Measurements from ENCODE around the gene OBSCN.
A peak's percentile ranks its signal among the peaks of the same experiment; 100 is the strongest.

OBSCN gene

DNA sequence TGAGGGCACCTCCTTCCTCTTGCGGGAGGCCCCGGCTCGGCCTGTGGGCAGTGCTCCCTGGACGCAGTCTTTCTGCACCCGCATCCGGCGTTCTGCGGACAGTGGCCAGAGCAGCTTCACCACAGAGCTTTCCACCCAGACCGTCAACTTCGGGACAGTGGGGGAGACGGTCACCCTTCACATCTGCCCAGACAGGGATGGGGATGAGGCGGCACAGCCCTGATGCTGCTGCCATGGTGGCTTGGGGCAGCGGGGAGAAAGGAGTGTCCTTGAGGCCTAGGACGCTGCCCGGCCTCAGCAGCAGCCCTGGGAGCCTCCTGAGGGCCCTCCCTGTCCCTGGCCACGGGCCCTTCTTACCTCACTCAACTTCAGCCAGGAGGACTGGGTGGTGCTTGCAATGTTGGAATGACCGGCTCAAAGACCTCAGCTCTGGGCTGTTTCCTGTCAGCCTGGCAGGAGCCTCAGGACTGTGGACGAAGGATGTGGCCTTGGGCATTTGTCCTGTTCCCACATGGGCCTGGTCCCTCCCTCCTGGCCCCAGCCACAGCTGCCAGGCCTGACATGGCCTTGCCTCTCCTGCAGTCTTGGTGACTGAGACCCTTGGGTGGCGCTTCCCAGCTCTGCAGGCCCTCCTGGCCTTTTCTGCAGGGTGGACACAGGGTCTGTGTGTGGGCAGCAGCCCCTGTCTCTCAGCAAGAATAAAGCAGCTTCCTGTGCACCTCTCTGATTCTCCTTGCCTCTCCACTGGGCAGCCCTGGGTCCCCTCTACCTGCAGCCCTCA is 152.9 kb downstream of the OBSCN start:
- ATAC-seq (replicated peaks) (no peak), DNase-seq (no peak)
- H3K36me3 Mint-ChIP-seq (ENCODE audit: insufficient read depth), result no peaks in the 10 kb centered on the region
- H3K4me3 Mint-ChIP-seq, result no peak overlapping the region
- no peaks in the 10 kb centered on the region for H3K9me3 Mint-ChIP-seq
- H3K27me3 Mint-ChIP-seq, result no peaks in the 10 kb centered on the region
- H3K27ac Mint-ChIP-seq, result no peak overlapping the region
- peaks cover 2 to 10% of the 10 kb centered on the region in 2 donors for H3K4me1 Mint-ChIP-seq (ENCODE audit: low read depth in 2 of 2)

DNA sequence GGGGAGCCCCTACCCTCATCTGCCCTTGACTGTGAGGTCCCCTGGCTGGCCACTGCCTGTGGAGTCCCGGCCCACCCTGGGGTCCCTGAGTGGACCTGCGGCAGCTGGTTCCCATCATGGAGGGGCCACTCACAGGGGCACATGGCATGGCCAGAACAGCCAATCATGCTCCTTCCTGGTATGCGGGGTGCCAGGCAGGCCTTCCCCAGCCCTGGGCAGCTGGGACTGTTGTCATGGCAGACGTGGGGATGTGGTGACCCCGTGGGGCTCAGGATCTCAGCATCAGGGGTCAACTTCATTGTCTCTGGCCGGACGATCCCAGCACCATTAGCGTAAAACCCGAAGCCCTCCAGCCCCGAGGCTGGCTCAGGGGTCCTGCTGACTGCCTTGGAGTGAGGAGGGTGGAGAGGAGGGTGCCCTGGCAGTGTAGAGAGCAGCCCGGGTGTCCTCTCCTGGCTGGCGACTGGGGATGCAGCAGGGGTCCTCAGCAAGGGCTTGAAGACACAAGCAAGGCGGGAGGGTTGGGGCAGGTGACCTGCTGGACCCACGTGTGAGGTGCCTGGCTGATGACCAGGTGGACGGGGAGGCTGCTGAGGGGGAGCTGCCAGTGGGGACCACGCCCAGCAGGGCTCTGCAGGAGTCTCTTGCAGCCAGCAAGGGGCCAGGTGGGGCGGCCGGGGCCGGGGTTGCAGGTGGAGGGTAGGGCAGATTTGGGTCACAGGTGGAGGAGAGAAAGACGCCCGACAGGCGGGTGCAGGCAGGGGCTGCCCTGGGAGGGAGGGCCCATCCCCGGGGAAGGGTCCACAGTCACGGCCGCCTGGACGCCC is 153.7 kb downstream of the OBSCN start:
- ATAC-seq (replicated peaks) (no peak), DNase-seq (no peak)
- Mint-ChIP-seq H3K27me3 (no peaks in the 10 kb centered on the region), H3K4me3 (no peak overlapping the region), H3K36me3 (ENCODE audit: insufficient read depth) (no peaks in the 10 kb centered on the region), H3K9me3 (no peaks in the 10 kb centered on the region), H3K27ac (peak overlapping the region in 1 of 2 donors; percentile 26), H3K4me1 (ENCODE audit: low read depth in 2 of 2) (peaks cover 2 to 10% of the 10 kb centered on the region in 2 donors)

DNA sequence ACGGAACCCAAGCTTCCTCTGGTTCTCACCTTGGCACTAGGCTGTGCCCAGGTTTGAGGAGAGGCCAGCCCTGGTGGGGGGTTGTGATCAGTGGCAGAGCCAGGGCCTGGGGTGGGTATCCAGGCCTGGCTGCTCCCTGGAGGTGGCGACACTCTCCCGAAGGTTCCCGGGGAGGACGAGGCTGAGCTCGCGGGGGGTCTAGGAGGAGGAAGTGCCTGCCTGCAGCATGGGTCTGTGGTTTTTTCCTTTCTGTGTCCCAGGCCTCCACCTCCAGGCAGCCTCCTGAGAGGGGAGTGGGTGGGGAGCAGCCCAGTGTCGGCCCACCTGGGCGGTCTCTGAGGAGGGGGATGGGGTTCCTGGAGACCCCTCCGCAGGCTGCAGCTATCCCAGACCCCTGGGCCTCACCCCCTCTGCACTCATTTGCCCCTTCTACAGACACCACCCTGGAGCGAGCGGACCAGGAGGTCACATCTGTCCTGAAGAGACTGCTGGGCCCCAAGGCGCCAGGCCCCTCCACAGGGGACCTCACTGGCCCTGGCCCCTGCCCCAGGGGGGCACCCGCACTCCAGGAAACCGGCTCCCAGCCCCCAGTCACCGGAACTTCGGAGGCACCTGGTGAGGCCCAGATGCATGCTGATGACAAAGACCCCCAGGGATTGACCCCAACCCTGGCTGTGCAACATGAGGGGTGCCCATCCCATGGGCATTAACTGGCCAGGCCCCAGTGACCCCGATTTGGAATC is 154.5 kb downstream of the OBSCN start:
- Mint-ChIP-seq H3K36me3 (ENCODE audit: insufficient read depth) (no peaks in the 10 kb centered on the region), H3K27ac (peak overlapping the region in 1 of 2 donors; percentile 41), H3K4me3 (no peak overlapping the region), H3K9me3 (no peaks in the 10 kb centered on the region), H3K4me1 (ENCODE audit: low read depth in 2 of 2) (peaks cover 2 to 10% of the 10 kb centered on the region in 2 donors), H3K27me3 (no peaks in the 10 kb centered on the region)
- DNase-seq, result no peak
- no peak for ATAC-seq (replicated peaks)

DNA sequence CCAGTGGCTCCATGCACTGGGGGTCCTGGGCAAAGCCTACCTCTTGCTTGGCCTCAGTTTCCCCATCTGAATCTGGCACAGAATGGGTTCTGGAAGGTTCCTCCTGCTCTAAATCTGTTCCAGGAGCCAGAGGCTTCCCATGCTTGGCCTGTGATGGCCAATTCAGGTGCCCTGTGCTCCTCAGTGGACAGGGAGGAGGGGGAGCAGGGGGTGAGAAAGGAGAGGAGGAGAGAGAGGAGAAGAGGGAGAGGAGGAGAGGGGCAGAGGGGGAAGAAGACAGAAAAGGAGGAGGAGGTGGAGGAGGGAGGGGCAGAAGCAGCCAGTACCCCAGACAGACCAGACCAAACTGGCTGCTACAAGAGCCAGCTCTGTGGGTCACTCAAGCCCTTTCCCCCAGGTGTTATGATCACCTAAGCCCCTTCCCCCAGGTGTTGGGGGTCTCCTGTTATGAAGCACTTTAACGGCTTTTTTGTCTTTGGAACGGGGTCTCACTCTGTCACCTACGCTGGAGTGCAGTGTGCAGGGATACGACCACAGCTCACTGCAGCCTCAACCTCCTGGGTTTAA is 155.1 kb downstream of the OBSCN start:
- no peaks in the 10 kb centered on the region for H3K27me3 Mint-ChIP-seq
- no peak overlapping the region for H3K27ac Mint-ChIP-seq
- ATAC-seq (replicated peaks) (no peak), DNase-seq (no peak)
- no peak overlapping the region for H3K4me3 Mint-ChIP-seq
- no peaks in the 10 kb centered on the region for H3K36me3 Mint-ChIP-seq (ENCODE audit: insufficient read depth)
- H3K4me1 Mint-ChIP-seq (ENCODE audit: low read depth in 2 of 2), result peaks cover 1 to 8% of the 10 kb centered on the region in 2 donors
- H3K9me3 Mint-ChIP-seq, result no peaks in the 10 kb centered on the region

DNA sequence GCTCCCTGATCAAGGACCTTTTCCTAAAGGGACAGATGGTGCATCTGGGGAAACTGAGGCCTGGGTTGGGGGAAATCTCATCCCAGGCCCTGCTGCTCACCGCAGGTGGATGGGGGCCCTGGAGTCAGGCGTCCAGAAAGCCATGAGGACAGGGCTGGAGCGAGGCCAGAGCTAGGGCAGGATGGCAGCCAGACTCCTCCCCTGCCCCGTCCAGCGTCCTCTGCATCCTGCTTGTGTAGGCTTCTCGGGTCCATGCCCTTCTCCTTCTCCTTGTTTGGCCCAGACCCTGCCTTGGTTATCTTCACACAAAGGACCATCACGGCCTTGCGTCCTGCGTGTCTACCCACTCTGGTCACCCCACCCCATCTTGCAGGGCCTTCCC is 155.8 kb downstream of the OBSCN start:
- ATAC-seq (replicated peaks) (no peak), DNase-seq (no peak)
- Mint-ChIP-seq H3K4me1 (ENCODE audit: low read depth in 2 of 2) (peaks cover 0 to 3% of the 10 kb centered on the region in 2 donors), H3K36me3 (ENCODE audit: insufficient read depth) (no peaks in the 10 kb centered on the region), H3K27me3 (peaks cover 0 to 2% of the 10 kb centered on the region in 2 donors), H3K9me3 (no peaks in the 10 kb centered on the region), H3K27ac (no peak overlapping the region), H3K4me3 (no peak overlapping the region)

DNA sequence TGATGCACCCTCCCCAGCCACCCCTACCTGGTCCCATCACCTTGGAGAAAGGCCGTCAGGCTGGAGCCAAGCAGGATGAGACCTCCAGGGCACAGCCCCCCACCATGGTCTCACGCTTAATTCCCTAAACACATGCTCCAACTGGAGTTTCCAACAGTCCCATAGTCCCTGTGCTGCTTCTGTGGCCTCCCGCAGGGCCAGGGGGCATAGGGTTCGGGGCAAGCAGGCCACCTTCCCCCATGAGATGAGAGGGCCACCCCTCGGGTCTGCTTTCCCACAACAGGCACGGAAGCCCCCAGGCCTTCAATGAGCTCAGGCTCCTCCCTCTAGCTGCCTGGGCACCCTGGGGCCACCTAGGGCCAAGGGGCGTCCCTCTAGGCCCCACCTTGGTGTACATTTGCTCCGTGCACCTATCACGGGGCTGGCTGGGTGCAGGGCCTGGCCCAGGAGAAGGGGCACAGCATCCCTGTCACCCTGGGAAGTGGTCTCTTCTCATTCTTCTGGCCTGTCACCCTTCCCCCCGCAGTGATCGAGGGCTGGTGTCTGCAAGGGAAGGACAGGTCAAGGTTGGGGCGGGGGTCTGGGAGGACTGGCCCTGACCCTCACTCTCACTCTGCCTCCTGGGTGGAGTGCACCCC is 156.3 kb downstream of the OBSCN start:
- Mint-ChIP-seq H3K4me1 (ENCODE audit: low read depth in 2 of 2) (peaks cover 0 to 4% of the 10 kb centered on the region in 2 donors), H3K27me3 (peaks cover 0 to 7% of the 10 kb centered on the region in 2 donors), H3K4me3 (no peak overlapping the region), H3K9me3 (no peaks in the 10 kb centered on the region), H3K27ac (no peak overlapping the region), H3K36me3 (ENCODE audit: insufficient read depth) (no peaks in the 10 kb centered on the region)
- ATAC-seq (replicated peaks) (no peak), DNase-seq (no peak)

DNA sequence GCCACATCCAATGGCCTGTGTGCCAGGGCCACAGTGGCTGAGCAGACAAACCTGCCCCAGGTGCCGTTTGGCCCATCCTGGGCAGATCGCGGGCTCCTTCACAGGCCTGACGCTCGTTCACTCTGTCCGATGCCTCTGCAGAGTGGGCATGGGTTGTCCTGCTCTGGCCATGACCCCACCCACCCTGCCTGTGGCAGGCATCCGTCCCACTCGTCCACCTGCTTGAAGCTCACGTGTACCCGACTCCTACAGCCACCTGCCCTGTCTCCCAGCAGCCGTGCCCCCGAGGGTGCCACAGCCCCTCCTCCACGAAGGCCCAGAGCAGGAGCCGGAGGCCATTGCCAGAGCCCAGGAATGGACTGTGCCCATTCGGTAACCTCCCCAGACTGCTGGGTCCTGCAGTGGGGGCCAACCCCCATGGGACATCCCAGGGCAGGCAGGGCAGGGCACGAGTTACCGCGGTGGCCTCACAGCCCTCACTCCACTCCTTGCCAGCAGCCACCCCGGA is 156.9 kb downstream of the OBSCN start:
- no peak for DNase-seq

DNA sequence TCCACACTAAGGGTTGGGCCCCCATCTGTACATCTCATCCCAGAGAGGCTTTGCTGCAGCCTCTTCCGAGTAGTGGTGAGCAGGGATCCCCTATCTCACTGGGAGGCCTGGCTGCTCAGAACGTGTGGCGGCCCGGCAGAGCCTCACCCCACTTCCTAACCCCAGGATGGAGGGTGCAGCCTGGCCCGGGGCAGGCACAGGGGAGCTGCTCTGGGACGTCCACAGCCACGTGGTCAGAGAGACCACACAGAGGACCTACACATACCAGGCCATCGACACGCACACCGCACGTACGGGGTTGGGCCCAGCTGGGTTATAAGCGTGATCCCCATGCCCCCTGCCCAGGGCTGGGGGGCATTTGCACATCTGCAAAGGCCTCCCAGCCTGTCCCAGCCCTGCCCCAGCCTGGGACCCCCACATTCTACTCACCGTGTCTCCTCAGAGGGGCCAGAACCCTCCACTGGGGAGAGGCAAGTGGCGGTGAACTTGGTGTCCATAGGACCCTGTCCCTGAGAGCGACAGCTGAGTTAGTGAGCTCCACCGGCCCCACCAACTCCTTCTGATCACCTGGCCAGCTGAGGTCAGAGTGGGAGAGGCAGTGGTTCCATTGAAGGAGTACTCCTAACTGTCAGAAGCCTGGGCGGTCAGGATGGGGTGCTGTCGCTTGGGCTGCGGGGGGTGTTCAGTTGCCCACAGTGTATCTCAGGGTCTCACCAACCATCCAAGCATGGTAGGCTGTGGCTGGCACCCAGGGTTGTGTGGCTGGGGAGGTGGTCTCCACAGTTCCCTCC is 157.6 kb downstream of the OBSCN start:
- H3K9me3 Mint-ChIP-seq, result no peaks in the 10 kb centered on the region
- H3K4me1 Mint-ChIP-seq (ENCODE audit: low read depth in 2 of 2), result peaks cover 0 to 4% of the 10 kb centered on the region in 2 donors
- ATAC-seq (replicated peaks), result no peak
- no peak overlapping the region for H3K27ac Mint-ChIP-seq
- H3K4me3 Mint-ChIP-seq, result no peak overlapping the region
- no peak for DNase-seq
- H3K27me3 Mint-ChIP-seq, result peaks cover 0 to 7% of the 10 kb centered on the region in 2 donors
- no peaks in the 10 kb centered on the region for H3K36me3 Mint-ChIP-seq (ENCODE audit: insufficient read depth)

More for the DNA sequence above, 156.9 kb downstream of the OBSCN start:
- Mint-ChIP-seq H3K27me3 (peaks cover 0 to 7% of the 10 kb centered on the region in 2 donors), H3K4me3 (no peak overlapping the region), H3K9me3 (no peaks in the 10 kb centered on the region), H3K4me1 (ENCODE audit: low read depth in 2 of 2) (peaks cover 0 to 4% of the 10 kb centered on the region in 2 donors), H3K27ac (no peak overlapping the region), H3K36me3 (ENCODE audit: insufficient read depth) (no peaks in the 10 kb centered on the region)
- no peak for ATAC-seq (replicated peaks)

DNA sequence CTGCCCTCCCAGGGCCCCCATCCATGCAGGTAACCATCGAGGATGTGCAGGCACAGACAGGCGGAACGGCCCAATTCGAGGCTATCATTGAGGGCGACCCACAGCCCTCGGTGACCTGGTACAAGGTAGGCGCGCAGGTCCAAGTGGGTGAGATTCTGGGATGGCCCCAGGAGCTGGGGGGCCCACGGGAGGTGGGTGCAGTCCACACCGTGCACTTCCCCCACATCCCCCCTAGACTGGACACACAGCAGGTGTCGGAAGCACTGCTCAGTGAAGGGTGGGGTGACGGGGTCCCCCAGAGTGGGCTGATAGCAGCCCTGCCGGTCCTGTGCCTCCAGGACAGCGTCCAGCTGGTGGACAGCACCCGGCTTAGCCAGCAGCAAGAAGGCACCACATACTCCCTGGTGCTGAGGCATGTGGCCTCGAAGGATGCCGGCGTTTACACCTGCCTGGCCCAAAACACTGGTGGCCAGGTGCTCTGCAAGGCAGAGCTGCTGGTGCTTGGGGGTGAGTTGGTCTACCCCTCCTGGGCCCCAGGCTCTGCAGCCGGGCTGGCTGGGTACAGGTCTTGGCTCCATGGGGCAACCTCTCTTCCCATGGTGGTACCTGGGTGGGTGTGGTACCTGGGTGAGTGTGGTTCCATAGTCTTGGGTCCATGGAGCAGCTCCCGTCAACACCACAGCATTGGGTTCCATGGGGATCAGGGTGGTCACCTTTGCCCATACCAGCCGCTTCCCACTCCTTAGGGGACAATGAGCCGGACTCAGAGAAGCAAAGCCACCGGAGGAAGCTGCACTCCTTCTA is 158.4 kb downstream of the OBSCN start:
- no peak overlapping the region for H3K27ac Mint-ChIP-seq
- peaks cover 0 to 4% of the 10 kb centered on the region in 2 donors for H3K4me1 Mint-ChIP-seq (ENCODE audit: low read depth in 2 of 2)
- H3K4me3 Mint-ChIP-seq, result no peak overlapping the region
- no peaks in the 10 kb centered on the region for H3K36me3 Mint-ChIP-seq (ENCODE audit: insufficient read depth)
- DNase-seq, result no peak
- ATAC-seq (replicated peaks), result no peak
- no peaks in the 10 kb centered on the region for H3K9me3 Mint-ChIP-seq
- peaks cover 0 to 7% of the 10 kb centered on the region in 2 donors for H3K27me3 Mint-ChIP-seq

DNA sequence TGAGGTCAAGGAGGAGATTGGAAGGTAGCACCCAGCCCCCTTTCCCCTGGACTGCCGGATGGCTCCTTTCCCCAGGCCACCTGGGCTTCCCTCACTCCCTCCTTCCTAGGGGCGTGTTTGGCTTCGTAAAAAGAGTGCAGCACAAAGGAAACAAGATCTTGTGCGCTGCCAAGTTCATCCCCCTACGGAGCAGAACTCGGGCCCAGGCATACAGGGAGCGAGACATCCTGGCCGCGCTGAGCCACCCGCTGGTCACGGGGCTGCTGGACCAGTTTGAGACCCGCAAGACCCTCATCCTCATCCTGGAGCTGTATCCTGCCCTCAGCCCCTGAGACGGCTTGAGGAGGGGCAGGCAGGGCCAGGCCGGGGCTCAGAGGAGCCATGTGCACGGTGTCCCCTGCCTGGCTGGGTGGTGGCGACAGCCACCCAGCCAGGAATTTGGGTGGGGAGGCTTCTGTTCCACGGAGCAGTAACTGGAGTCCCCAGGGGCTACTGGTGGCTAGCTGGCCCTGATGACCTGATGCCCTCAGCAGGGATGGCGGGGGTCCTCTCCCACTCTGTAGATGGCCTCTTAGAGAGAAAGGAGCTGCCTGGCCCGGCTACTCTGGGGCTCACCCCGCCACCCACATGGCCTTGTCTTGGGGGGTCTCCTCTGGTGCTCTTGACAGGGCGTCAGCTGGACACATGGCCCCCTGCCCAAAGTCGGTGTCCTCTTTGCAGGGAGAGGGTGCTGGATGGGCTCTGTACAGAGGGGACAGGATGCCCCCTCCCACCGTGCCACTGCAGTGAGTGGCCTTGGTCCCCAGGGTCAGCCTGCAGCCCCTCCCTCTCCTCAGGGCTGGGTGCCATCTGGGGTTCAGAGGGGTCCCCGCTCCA is 159.3 kb downstream of the OBSCN start:
- Mint-ChIP-seq H3K4me3 (no peak overlapping the region), H3K27me3 (peaks cover 0 to 7% of the 10 kb centered on the region in 2 donors), H3K9me3 (no peaks in the 10 kb centered on the region), H3K4me1 (ENCODE audit: low read depth in 2 of 2) (peaks cover 0 to 4% of the 10 kb centered on the region in 2 donors), H3K36me3 (ENCODE audit: insufficient read depth) (no peaks in the 10 kb centered on the region), H3K27ac (no peak overlapping the region)
- ATAC-seq (replicated peaks) (no peak), DNase-seq (no peak)
